Measurements from ENCODE around the gene POLR2H.

- no peak for TF ChIP-seq CTCF (conservative IDR thresholded peaks at IDR 0.05 in 1 of 2, IDR thresholded peaks at IDR 0.05 in 1 of 2; ENCODE audit: extremely low read depth in 1 of 2, insufficient read depth in 1 of 2, low read depth in 1 of 2, low read length in 2 of 2)
- TF ChIP-seq EZH2 (IDR thresholded peaks at IDR 0.05; ENCODE audit: borderline replicate concordance, low read length) = no peak
Measured at GRCh38 chr3:184322731-184323487, 38.6 kb upstream of the POLR2H start.
